HG02642 (cell line): ENCODE results near the gene REEP6.

Experiments
- ATAC-seq: cut with Tn5 transposase; IDR thresholded peaks from one replicate; pipeline ENCODE4 v1.9.1; 2021; ENCODE audit warnings: mild to moderate bottlenecking; ENCODE audit not compliant: unreplicated experiment, poor library complexity

Gene REEP6

DNA sequence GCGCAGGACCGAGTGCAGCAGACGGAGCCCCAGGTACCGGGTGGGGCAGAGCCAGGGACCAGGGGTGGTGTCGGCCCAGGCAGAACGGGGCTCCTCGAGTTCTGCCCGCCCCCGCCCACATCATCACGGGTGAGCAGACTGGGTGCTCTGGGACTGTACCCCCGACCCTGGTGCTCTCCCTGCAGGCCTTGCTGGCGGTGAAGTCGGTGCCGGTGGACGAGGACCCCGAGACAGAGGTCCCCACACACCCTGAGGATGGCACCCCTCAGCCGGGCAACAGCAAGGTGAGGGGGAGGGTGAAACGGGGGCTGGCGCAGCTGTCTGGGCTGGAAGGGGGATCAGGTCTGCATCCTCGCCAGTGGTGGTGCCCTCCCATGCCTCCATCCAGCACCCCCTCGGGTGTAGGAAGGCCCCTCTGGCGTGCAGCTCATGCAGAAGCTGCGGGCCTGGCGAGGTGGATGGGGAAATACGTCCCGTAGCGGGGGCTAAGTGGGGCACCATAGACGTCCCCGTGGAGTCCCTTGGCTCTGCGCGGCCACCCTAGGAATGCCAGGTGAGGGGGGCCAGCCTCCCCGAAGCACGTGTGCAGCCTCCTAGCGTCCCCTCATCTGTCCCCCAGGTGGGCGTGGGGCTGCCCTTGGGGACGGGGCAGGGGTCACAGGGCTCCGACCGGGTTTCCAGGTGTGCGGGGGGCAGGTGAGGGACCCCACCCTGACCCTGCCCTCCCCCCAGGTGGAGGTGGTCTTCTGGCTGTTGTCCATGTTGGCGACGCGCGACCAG lies 34.7 kb upstream of the REEP6 start:
- no peak for ATAC-seq

- ATAC-seq = no peak
These were observed 33.8 kb upstream of the REEP6 start for GRCh38 chr19:1457031-1457739.

DNA sequence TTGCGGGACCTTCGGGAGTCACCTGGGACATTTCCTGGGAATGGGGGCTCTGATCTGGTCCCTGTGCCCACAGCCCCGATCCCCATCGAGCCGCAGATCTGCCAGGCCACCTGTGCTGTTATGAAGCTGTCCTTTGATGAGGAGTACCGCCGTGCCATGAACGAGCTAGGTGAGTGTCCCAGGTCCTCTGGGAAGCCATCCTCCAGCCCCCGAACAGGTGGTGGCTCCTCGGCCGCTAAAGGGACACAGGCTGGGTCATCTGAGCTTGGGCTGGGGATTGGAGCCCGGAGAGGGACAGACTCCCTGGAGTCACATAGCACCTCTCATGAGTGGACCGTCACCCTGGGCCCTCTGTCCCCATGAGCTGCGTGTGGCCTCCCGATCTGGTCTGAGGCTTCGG lies 33.1 kb upstream of the REEP6 start:
- ATAC-seq = no peak

GRCh38 chr19:1459479-1459878 lies 31.5 kb upstream of the REEP6 start:
- no peak for ATAC-seq

DNA sequence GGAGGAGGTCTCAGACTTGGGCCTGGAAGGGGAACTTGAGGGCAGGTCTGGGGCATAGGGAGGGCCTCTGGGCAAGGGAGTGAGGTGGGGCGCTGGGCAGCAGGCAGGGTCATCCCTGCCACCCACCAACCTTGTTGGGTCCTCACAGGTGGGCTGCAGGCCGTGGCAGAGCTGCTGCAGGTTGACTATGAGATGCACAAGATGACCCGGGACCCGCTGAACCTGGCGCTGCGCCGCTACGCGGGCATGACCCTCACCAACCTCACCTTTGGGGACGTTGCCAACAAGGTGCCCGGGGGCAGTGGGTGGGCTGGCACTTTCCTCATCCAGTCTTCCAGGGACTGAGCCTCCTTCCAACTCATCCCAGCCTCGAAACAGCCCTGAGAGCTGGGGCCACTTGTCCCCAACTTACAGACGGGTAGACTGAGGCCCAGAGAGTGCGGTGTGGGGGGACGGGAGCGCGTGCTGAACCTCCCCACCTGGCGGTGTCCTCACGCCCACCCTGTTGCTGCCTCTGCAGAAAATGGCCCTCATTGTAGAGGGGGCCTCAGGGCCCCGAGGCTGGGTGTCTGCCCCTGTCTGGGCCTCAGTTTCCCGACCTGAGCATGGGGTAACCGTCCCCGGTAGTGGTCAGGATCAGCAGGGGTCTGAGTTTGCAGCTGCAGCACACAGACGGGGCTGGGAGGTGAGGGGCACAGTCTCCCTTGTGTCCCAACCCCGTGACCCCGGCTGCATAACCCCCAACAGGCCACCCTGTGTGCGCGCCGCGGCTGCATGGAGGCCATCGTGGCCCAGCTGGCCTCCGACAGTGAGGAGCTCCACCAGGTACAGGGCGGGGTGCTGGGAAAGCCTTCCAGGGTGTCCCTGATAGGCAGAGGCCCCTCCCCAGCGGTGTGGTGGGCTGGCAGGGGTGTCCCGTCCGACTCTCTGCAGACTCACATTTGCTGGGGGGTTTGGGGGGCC lies 30.7 kb upstream of the REEP6 start:
- ATAC-seq = no peak

- no peak for ATAC-seq
These were observed 29.1 kb upstream of the REEP6 start for GRCh38 chr19:1461862-1462261.

DNA sequence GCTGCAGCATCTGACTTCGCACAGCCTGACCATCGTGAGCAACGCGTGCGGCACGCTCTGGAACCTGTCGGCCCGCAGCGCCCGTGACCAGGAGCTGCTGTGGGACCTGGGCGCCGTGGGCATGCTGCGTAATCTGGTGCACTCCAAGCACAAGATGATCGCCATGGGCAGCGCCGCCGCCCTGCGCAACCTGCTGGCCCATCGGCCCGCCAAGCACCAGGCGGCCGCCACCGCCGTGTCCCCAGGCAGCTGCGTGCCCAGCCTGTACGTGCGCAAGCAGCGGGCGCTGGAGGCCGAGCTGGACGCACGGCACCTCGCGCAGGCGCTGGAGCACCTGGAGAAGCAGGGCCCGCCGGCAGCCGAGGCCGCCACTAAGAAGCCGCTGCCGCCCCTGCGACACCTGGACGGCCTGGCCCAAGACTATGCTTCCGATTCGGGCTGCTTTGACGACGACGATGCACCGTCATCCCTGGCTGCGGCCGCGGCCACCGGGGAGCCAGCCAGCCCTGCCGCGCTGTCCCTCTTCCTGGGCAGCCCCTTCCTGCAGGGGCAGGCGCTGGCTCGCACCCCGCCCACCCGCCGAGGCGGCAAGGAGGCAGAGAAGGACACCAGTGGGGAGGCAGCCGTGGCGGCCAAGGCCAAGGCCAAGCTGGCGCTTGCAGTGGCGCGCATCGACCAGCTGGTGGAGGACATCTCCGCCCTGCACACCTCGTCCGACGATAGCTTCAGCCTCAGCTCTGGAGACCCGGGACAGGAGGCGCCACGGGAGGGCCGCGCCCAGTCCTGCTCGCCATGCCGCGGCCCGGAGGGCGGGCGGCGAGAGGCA lies 25.6 kb upstream of the REEP6 start:
- ATAC-seq = no peak

GRCh38 chr19:1466018-1466460 lies 24.9 kb upstream of the REEP6 start:
- no peak for ATAC-seq

DNA sequence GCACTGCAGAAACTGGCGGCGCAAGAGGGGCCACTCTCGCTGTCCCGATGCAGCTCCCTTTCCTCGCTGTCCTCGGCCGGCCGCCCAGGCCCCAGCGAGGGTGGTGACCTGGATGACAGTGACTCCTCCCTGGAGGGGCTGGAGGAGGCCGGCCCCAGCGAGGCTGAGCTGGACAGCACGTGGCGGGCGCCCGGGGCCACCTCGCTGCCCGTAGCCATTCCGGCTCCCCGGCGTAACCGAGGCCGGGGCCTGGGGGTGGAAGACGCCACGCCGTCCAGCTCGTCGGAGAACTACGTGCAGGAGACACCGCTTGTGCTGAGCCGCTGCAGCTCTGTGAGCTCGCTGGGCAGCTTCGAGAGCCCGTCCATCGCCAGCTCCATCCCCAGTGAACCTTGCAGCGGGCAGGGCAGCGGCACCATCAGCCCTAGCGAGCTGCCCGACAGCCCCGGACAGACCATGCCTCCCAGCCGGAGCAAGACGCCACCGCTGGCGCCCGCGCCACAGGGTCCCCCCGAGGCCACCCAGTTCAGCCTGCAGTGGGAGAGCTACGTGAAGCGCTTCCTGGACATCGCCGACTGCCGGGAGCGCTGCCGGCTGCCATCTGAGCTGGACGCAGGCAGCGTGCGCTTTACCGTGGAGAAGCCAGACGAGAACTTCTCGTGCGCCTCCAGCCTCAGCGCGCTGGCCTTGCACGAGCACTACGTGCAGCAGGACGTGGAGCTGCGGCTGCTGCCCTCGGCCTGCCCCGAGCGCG lies 24.3 kb upstream of the REEP6 start:
- ATAC-seq = no peak

- ATAC-seq = no peak
These were observed 23.8 kb upstream of the REEP6 start for GRCh38 chr19:1467215-1467489.

- no peak for ATAC-seq
These were observed 23.3 kb upstream of the REEP6 start for GRCh38 chr19:1467490-1468273.

GRCh38 chr19:1468274-1468820 lies 22.6 kb upstream of the REEP6 start:
- ATAC-seq = no peak

GRCh38 chr19:1468821-1469254 lies 22.1 kb upstream of the REEP6 start:
- no peak for ATAC-seq

DNA sequence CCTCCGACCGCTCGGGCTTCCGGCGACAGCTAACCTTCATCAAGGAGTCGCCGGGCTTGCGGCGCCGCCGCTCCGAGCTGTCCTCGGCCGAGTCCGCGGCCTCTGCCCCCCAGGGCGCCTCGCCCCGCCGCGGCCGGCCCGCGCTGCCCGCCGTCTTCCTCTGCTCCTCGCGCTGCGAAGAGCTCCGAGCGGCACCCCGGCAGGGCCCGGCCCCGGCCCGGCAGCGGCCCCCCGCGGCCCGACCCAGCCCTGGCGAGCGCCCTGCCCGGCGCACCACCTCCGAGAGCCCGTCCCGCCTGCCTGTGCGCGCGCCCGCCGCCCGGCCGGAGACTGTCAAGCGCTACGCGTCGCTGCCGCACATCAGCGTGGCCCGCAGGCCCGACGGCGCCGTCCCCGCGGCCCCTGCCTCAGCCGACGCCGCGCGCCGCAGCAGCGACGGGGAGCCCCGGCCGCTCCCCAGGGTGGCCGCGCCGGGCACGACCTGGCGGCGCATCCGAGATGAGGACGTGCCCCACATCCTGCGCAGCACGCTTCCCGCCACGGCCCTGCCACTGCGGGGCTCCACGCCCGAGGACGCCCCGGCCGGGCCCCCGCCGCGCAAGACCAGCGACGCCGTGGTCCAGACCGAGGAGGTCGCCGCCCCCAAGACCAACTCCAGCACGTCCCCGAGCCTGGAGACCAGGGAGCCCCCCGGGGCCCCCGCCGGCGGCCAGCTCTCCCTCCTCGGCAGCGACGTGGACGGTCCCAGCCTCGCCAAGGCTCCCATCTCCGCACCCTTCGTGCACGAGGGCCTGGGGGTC lies 21.5 kb upstream of the REEP6 start:
- ATAC-seq = no peak

DNA sequence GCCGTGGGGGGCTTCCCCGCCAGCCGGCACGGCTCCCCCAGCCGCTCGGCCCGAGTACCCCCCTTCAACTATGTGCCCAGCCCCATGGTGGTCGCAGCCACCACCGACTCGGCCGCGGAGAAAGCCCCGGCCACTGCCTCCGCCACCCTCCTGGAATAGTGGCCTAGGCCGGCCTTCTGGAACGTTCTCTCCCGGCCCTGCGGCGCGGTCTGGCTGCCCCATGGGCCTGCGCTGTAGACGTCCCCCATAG lies 21.0 kb upstream of the REEP6 start:
- ATAC-seq = no peak

- ATAC-seq = no peak
These were observed 20.5 kb upstream of the REEP6 start for GRCh38 chr19:1470305-1471009.

DNA sequence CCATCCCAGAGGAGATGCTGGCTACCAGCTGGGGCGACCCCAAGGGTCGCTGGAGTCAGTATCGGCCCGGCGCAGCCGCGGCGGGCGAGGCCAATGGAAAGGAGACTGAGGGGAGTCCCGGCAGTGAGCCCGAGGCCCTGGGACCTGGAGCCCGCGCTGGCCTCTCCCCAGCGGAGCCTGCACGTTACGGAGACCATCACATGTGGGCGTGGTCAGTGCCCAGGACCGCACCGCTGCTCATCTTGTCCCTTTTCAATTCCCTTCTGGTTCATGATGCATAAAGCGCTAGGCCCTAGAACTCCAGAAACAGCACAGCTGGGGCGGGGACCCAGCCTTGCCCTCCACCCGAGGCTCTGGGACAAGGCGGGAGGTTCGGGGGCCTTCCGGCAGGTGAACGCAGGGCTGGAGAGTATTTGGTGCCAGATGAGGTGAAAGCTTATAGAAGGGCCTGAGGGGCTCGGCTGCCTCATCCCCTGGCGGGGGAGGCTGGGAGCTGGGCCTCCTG lies 19.9 kb upstream of the REEP6 start:
- no peak for ATAC-seq
